Body of pancreas (tissue), 4 donors: Measurements from ENCODE around the gene TTYH1. TPM values are rescaled to one million over a fixed set of nuclear protein-coding genes. Genes with fewer than 3 reads are reported as not detected.

Source experiments
- ATAC-seq: fragments of 150-250 bp; one replicate; pipeline ENCODE4 v1.9.1; 2016
- DNase-seq, 4 donors: peaks; one replicate each; pipeline ENCODE4 v3.0.0-alpha.2; 2019
- H3K27ac ChIP-seq, 4 donors: fragments of 200-600 bp; sonication (generic); 1 replicate in 3 of 4; 2 replicates in 1 of 4; pipeline versions ENCODE4 v1.5.1 to v1.6.1; 2016 to 2019; ENCODE audit warnings: mild to moderate bottlenecking in 1 of 4, mixed read lengths in 1 of 4, moderate library complexity in 1 of 4
- H3K27me3 ChIP-seq, 2 donors: fragments of 200-600 bp; sonication (generic); one replicate each; pipeline ENCODE4 v1.6.0; 2016; ENCODE audit warnings: mild to moderate bottlenecking in 1 of 2
- H3K36me3 ChIP-seq, 2 donors: fragments of 200-600 bp; sonication (generic); replicated peaks in 1 of 2; 2 replicates each; pipeline ENCODE4 v1.5.1; 2016; ENCODE audit warnings: low read depth in 2 of 2; ENCODE audit not compliant: insufficient read depth in 1 of 2
- H3K4me1 ChIP-seq: fragments of 200-600 bp; sonication (generic); one replicate; pipeline ENCODE4 v1.6.0; 2016
- H3K4me3 ChIP-seq, 2 donors: fragments of 200-600 bp; sonication (generic); 1 replicate in 1 of 2; 2 replicates in 1 of 2; pipeline ENCODE4 v1.5.1; 2016 to 2019
- H3K9me3 ChIP-seq, 3 donors: fragments of 200-600 bp; sonication (generic); 1 replicate in 2 of 3; 2 replicates in 1 of 3; pipeline ENCODE4 v1.5.1; 2016
- POLR2A ChIP-seq, 3 donors: fragments of 450-650 bp; IDR thresholded peaks; one replicate each; pipeline ENCODE4 v1.6.1; 2016; ENCODE audit warnings: antibody characterized with exemption in 3 of 3, mild to moderate bottlenecking in 2 of 3
- WGBS, 2 donors: methylation state at CpG; one replicate each; pipeline ENCODE4 v1.1.5; 2017; 5-methylcytosine and 5-hydroxymethylcytosine counted together
- intact Hi-C: fragments of 100-400 bp; cut with DNase I; formaldehyde crosslinking; loops from one replicate; pipeline ENCODE4 v1.15.1; 2023
- small RNA-seq: library from RNA; depleted of rRNA; stranded (forward); fragments of <200 nt; gene quantifications from one replicate; pipeline ENCODE3, GENCODE V24; 2016
- total RNA-seq, 2 donors: library from RNA; depleted of rRNA; stranded (reverse); fragments of >200 nt; gene quantifications; one replicate each; pipeline ENCODE4 v1.1.0, GENCODE V29; 2016
- TF ChIP-seq, protein P1 (sequence below), 7 experiments: fragments of 450-650 bp in 4 of 7; fragments of 200-600 bp in 3 of 7; sonication (generic) in 3 of 7; IDR thresholded peaks; one replicate each; pipeline ENCODE4 v1.5.1; 2016 to 2019; ENCODE audit warnings: antibody characterized with exemption in 7 of 7

TTYH1 gene
- total RNA-seq, 2 donors from 2014 or later: 20.5 to 88.7 TPM

DNA sequence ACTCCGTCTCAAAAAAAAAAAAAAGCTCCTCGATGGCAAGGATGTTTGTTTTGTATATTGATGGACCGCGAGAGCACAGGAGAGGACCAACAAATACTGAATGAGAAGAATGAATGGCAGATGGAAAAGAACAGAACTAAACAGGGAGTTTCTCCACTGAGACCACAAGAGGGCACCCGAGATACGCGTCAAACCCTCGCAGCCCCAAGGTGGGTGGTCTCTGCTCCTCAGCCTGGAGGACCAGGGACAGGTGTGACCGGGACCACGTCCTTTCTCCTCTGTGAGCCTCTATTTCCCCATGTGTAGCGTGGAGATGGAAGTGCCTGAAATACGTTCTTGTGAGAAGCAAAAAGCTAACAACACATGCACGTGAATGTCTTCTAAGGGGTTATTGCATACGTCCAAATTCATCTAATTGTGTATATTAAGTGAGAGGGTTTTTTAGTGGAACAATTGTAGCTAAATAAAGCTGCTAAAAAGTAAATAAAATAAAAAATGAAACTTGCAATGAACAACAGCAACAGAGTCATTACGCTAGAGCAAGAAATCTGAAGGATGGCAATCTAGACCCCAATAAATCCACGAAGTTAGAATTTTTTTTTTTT is 66.2 kb downstream of the TTYH1 start:
- no peak overlapping the region for H3K27ac ChIP-seq
- H3K36me3 ChIP-seq: no peaks in the 10 kb centered on the region
- H3K4me3 ChIP-seq: no peak overlapping the region
- intact Hi-C loops: loop anchor here (10.0 kb wide), 1 partner anchor 193 kb away; no protein-coding TSS in a partner anchor
- H3K27me3 ChIP-seq: peaks cover 0 to 5% of the 10 kb centered on the region in 2 donors
- DNase-seq (peak in 2 of 4 donors; percentile 26 to 32), ATAC-seq (no peak)
- TF ChIP-seq, protein P1, sequence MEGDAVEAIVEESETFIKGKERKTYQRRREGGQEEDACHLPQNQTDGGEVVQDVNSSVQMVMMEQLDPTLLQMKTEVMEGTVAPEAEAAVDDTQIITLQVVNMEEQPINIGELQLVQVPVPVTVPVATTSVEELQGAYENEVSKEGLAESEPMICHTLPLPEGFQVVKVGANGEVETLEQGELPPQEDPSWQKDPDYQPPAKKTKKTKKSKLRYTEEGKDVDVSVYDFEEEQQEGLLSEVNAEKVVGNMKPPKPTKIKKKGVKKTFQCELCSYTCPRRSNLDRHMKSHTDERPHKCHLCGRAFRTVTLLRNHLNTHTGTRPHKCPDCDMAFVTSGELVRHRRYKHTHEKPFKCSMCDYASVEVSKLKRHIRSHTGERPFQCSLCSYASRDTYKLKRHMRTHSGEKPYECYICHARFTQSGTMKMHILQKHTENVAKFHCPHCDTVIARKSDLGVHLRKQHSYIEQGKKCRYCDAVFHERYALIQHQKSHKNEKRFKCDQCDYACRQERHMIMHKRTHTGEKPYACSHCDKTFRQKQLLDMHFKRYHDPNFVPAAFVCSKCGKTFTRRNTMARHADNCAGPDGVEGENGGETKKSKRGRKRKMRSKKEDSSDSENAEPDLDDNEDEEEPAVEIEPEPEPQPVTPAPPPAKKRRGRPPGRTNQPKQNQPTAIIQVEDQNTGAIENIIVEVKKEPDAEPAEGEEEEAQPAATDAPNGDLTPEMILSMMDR (IDR thresholded peaks at IDR 0.05): peak; percentile 28 to 56 (median 48)
- TF ChIP-seq POLR2A (IDR thresholded peaks at IDR 0.05): no peak
- 8 to 10% methylated on average over 16 of the region's 16 CpGs for WGBS, 2 donors
- no peaks in the 10 kb centered on the region for H3K9me3 ChIP-seq
- H3K4me1 ChIP-seq: no peaks in the 10 kb centered on the region

DNA sequence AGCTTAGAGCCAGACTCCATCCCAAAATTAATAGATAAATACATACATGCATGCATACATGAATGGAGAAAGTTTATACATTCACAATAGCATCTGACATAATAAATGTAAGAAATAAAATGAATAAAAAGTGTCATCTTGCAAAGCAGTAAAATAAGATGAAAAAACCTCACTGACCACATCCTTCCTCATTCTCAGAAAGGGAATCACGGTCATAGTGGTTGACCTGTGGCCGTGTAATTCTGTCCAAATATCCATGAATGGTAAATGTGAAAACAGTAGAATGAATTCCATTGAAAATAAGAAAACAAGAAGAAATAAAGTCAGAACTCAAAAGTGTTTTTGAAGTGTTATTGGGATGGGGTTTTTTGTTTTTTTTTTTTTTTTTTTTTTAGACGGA is 67.6 kb downstream of the TTYH1 start:
- ATAC-seq: no peak
- Histone ChIP-seq H3K4me3 (no peak overlapping the region), H3K4me1 (no peaks in the 10 kb centered on the region), H3K36me3 (no peaks in the 10 kb centered on the region), H3K27ac (no peak overlapping the region), H3K9me3 (no peaks in the 10 kb centered on the region), H3K27me3 (peaks cover 0 to 5% of the 10 kb centered on the region in 2 donors)
- 58 to 71% methylated on average over 3 of the region's 3 CpGs for WGBS, 2 donors
- intact Hi-C loops: loop anchor here (10.0 kb wide), 1 partner anchor 192 kb away; no protein-coding TSS in a partner anchor
- DNase-seq: no peak
- TF ChIP-seq, protein P1 (IDR thresholded peaks at IDR 0.05): no peak
- TF ChIP-seq POLR2A (IDR thresholded peaks at IDR 0.05): no peak

DNA sequence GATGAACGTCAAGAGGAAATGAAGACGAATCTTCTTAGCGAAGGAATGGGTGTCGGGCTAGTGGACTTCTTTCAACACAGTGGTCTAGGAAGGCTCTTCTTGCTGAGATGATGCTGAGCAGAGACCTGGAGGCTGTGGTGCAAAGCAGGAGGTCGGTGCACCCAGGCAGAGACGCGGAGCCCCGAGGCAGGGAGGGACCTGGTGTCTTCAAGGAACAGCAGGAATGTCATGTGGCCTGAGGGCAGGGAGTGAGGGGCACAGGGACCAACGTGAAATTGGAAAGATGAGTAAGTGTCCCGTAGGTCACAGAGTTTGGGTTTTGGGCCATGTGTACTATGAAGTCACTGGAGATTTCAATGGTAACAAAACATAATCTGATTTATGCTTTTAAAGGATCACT is 69.2 kb downstream of the TTYH1 start:
- Histone ChIP-seq H3K27ac (no peak overlapping the region), H3K4me3 (no peak overlapping the region), H3K27me3 (peaks cover 0 to 5% of the 10 kb centered on the region in 2 donors), H3K4me1 (no peaks in the 10 kb centered on the region), H3K36me3 (no peaks in the 10 kb centered on the region), H3K9me3 (no peaks in the 10 kb centered on the region)
- no peak for TF ChIP-seq POLR2A (IDR thresholded peaks at IDR 0.05)
- TF ChIP-seq, protein P1 (IDR thresholded peaks at IDR 0.05): no peak
- WGBS, 2 donors: 66% methylated on average over 10 of the region's 10 CpGs
- intact Hi-C loops: loop anchor here (10.0 kb wide), 1 partner anchor 190 kb away; no protein-coding TSS in a partner anchor
- DNase-seq: no peak
- ATAC-seq: no peak

DNA sequence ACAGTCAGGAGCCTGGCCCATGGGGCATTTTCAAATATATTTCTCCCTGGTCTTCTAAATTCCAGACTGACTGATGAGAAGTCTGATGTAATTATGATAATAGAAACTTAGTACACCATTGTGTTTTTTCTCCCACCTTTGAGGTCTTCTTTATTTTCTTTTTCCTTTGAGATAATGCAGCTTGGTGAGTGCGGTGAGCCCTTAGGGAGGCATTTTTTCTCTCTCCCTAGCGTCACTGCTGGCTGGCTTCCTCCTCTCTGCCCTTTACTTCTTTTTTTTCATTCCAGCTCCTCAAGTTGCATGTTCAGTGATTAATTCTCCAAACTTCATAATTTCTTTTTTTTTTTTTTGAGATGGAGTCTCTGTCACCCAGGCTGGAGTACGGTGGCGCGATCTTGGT is 70.6 kb downstream of the TTYH1 start:
- H3K4me1 ChIP-seq: no peaks in the 10 kb centered on the region
- ATAC-seq (no peak), DNase-seq (no peak)
- WGBS, 2 donors: 64 to 67% methylated on average over 5 of the region's 5 CpGs
- no peak overlapping the region for H3K27ac ChIP-seq
- no peak overlapping the region for H3K4me3 ChIP-seq
- no peaks in the 10 kb centered on the region for H3K36me3 ChIP-seq
- H3K9me3 ChIP-seq: no peaks in the 10 kb centered on the region
- intact Hi-C loops: loop anchor here (10.0 kb wide), 1 partner anchor 189 kb away; no protein-coding TSS in a partner anchor
- TF ChIP-seq POLR2A (IDR thresholded peaks at IDR 0.05): no peak
- TF ChIP-seq, protein P1 (IDR thresholded peaks at IDR 0.05): no peak
- peaks cover 0 to 5% of the 10 kb centered on the region in 2 donors for H3K27me3 ChIP-seq

Small RNAs within 50 kb of the gene (small RNA-seq; reads per million reads assigned to genes)
- gene AC245884.3: 0.47 reads per million, percentile 1 among the genes with 10 or more reads in this experiment

Other genes with a start within 250 kb of the TTYH1 start
- 100 to 1,000 TPM in 1 of 2 donors, 10 to 100 TPM in 1; 57.3 to 126 TPM for gene TMC4, start 242.3 kb upstream of the TTYH1 start, total RNA-seq
- gene MBOAT7, start 225.9 kb upstream of the TTYH1 start, total RNA-seq: 10 to 100 TPM; 40.5 to 98.9 TPM
- gene TSEN34, start 224.2 kb upstream of the TTYH1 start, total RNA-seq: 10 to 100 TPM; 33.9 to 56.6 TPM
- 1,000 to 10,000 TPM; 1,319 to 1,729 TPM for gene RPS9, start 214.6 kb upstream of the TTYH1 start, total RNA-seq
- gene LILRB3, start 192.5 kb upstream of the TTYH1 start, total RNA-seq: 1 to 10 TPM in 1 of 2 donors, under 1 TPM in 1; 0.33 to 2.1 TPM
- gene LILRA6, start 172.7 kb upstream of the TTYH1 start, total RNA-seq: not detected
- gene LILRB5, start 158.2 kb upstream of the TTYH1 start, total RNA-seq: 1 to 10 TPM; 3.1 to 6.6 TPM
- gene LILRB2, start 134.4 kb upstream of the TTYH1 start, total RNA-seq: 1 to 10 TPM in 1 of 2 donors, under 1 TPM in 1; 0.78 to 1.3 TPM
- under 1 TPM in 1 of 2 donors, not detected in 1; 0.78 TPM for gene LILRA5, start 102.3 kb upstream of the TTYH1 start, total RNA-seq
- gene LILRA4, start 76.3 kb upstream of the TTYH1 start, total RNA-seq: not detected
- 10 to 100 TPM in 1 of 2 donors, 1 to 10 TPM in 1; 2.9 to 35.6 TPM for gene LAIR1, start 50.5 kb upstream of the TTYH1 start, total RNA-seq
- 100 to 1,000 TPM; 182 to 290 TPM for gene LENG8, start 33.7 kb downstream of the TTYH1 start, total RNA-seq
- 10 to 100 TPM; 21.8 to 25.7 TPM for gene LENG9, start 48.3 kb downstream of the TTYH1 start, total RNA-seq
- gene CDC42EP5, start 57.8 kb downstream of the TTYH1 start, total RNA-seq: 10 to 100 TPM; 18.2 to 92.9 TPM
- gene LAIR2, start 87.4 kb downstream of the TTYH1 start, total RNA-seq: not detected
- 1 to 10 TPM in 1 of 2 donors, not detected in 1; 1.6 TPM for gene LILRA2, start 158.3 kb downstream of the TTYH1 start, total RNA-seq
- gene LILRA1, start 178.2 kb downstream of the TTYH1 start, total RNA-seq: under 1 TPM in 1 of 2 donors, not detected in 1; 0.26 TPM
- under 1 TPM; 0.33 to 0.52 TPM for gene LILRB1, start 215.0 kb downstream of the TTYH1 start, total RNA-seq
- gene LILRB4, start 247.5 kb downstream of the TTYH1 start, total RNA-seq: 1 to 10 TPM in 1 of 2 donors, under 1 TPM in 1; 0.99 to 1.0 TPM